Amniotic stem cell (primary cell): ENCODE results near the gene STRC.
"Not testable (repeated sequence)": the region's sequence is repeated elsewhere in the genome, so short reads cannot be mapped to it uniquely, and the experiment has no call there.

ENCODE experiments used
- DNase-seq: peaks from one replicate; lab custom pipeline; 2025; lab: John Stamatoyannopoulos, UW

The STRC gene

DNA sequence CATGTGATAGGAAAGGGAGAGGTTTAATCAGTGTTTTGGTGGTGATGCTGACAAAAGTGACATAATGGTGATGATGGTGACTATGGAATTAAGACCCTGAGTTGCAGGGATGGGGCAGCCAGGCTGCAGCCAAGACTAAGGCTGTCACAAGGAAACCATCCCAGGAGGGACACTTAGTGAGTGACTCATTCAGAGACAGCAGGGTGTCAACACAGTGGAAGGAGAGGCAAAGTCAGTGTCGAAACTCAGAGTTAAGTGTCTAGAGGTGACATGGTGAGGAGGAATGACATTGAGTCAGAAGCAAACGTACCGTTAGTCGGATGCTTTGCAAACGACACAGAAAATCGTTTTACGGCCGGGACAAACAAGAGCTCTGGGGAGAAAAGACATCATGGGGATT is 54.8 kb downstream of the STRC start:
- DNase-seq, result not testable (repeated sequence)

DNA sequence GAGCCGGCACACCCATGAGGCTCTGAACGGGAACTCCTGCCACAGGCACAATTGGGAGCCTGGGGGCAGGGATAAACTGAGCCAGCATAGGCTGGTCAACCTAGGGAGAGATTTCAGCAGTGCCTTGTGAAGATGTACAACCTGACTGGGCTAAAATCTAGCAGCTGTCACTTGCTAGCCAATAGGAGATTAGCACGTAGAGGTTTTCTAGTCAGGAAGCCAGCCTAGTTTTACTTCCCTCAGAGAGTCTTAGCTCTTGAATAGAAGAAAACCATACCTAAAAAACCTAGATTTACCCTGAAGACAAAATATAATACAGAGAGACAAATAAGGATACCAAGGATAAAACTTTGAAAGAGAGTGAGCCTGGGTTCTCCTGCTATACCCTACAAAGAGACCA is 55.8 kb downstream of the STRC start:
- DNase-seq, result not testable (repeated sequence)

DNA sequence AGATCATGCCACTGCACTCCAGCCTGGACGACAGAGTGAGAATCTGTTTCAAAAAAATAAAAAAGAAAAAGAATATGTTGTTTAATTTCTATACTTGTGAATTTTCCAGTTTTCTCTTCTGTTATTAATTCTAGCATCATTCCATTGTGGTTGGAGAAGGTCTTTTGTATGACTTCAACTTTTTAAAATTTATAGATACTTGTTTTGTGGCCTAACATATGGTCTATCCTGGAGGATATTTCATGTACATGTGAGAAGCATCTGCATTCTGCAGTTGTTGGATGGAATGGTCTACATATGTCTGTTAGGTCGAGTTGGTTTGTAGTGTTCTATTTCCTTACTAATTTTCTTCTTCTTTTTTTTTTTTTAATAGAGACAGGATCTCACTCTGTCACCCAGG is 65.6 kb downstream of the STRC start:
- no peak for DNase-seq

DNA sequence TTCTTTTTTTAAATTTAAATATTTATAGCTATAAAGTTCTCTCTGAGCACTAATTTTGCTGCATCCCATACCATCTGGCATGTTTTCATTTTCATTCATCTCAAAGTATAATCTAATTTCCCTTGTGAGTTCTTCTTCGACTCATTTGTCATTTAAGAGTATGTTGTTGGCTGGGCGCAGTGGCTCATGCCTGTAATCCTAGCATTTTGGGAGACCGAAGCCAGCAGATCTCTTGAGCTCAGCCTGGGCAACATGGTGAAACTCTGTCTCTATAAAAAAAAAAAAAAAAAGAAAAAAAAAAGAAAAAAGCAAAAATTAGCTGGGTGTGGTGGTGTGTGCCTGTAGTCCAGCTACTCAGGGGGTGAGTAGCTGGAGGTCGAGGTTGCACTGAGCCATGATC is 66.3 kb downstream of the STRC start:
- no peak for DNase-seq

DNA sequence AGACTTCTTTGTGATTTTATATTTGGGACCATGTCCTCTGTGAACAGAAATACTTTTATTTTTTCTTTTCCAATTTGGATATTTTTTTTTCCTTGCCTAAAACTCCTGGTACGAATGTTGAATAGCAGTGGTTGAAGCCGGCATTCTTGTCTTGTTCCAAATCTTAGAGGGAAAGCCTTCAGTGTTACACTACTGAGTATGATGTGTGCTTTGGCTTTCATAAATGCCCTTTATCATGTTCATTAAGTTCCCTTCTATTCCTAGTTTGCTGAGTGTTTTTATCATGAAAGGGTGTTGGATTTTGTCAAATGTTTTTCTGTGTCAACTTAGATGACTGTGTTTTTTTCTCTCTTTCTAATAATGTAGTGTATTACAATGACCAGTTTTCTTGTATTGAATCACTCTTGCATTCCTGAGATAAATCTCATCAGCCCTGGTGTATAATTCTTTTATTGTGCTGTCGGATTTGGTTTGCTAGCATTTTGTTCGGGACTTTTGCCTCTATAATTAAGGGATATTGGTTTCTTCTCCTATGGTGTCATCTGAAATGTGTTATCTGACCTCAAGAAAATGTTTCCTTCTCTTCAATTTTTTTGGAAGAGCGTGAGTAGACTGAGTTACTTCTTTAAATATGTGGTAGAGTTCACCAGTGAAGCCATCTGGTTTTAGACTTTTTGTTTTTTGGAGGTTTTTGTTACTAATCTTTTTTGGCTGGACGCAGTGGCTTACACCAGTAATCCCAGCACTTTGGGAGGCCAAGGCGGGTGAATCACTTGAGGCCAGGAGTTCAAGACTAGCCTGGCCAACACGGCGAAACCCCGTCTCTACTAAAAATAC is 67.9 kb downstream of the STRC start:
- no peak for DNase-seq
